IPS-15b (cell line): Measurements from ENCODE around the gene PCSK5.
"Not testable (repeated sequence)": the region's sequence is repeated elsewhere in the genome, so short reads cannot be mapped to it uniquely, and the experiment has no call there.

Experiments
- H3K27me3 ChIP-seq: one replicate; pipeline ENCODE4 v1.6.1; 2013; ENCODE audit warnings: low read length; ENCODE audit not compliant: control insufficient read depth, insufficient read depth
- H3K36me3 ChIP-seq: one replicate; pipeline ENCODE4 v1.6.1; 2013; ENCODE audit warnings: low read length; ENCODE audit not compliant: control insufficient read depth, insufficient read depth
- H3K4me1 ChIP-seq: one replicate; pipeline ENCODE4 v1.6.1; 2013; ENCODE audit warnings: mild to moderate bottlenecking, low read length; ENCODE audit not compliant: control insufficient read depth, insufficient read depth
- H3K4me3 ChIP-seq: one replicate; pipeline ENCODE4 v1.5.1; 2013; ENCODE audit warnings: low read depth, low read length
- H3K9ac ChIP-seq: one replicate; pipeline ENCODE4 v1.6.1; 2013; ENCODE audit warnings: low read depth, mild to moderate bottlenecking, low read length
- H3K9me3 ChIP-seq: one replicate; pipeline ENCODE4 v1.6.1; 2013; ENCODE audit warnings: mild to moderate bottlenecking, low read length; ENCODE audit not compliant: control insufficient read depth, insufficient read depth

Gene PCSK5

DNA sequence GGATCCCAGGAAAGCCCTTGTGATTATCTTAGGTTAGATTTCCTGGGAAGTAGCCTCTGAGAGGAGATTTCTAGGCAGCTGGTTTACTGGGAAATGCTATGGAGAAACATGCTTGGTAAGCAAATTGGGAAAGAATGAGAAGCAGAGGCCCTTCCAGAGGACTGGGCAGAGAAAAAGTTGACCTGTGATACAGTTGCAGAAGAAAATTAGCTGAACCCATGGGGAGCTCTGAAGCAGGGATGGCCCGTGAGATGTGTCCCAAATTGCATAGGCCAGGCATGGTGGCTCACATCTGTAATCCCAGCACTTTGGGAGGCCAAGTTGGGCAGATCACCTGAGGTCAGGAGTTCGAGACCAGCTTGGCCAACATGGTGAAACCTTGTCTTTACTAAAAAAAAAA lies 21.9 kb upstream of the PCSK5 start:
- not testable (repeated sequence) for H3K36me3 ChIP-seq, H3K4me3 ChIP-seq, H3K4me1 ChIP-seq, H3K9me3 ChIP-seq, H3K9ac ChIP-seq, H3K27me3 ChIP-seq

DNA sequence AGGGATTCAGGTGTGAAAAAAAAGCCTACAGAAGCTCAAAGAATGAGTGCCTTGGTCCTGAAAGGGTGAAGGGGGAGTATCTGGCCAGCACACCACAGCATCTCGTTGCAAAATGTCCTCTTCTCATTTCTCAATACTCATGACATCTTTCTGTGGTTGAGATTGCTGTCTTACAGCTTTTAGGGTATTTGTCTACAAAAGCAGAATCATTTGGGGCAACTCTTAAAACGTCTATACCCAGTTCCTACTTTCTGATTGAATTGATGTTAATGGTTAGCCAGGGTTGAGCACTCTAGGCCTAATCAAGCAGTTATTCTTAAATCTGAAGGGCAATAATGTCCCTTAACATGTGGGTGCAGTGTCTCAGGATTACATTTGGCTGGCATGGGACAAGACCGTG lies 21.2 kb upstream of the PCSK5 start:
- H3K4me1 ChIP-seq = no peaks in the 10 kb centered on the region
- no peak overlapping the region for H3K9ac ChIP-seq
- no peak overlapping the region for H3K4me3 ChIP-seq
- no peaks in the 10 kb centered on the region for H3K27me3 ChIP-seq
- no peaks in the 10 kb centered on the region for H3K36me3 ChIP-seq
- H3K9me3 ChIP-seq = no peaks in the 10 kb centered on the region

DNA sequence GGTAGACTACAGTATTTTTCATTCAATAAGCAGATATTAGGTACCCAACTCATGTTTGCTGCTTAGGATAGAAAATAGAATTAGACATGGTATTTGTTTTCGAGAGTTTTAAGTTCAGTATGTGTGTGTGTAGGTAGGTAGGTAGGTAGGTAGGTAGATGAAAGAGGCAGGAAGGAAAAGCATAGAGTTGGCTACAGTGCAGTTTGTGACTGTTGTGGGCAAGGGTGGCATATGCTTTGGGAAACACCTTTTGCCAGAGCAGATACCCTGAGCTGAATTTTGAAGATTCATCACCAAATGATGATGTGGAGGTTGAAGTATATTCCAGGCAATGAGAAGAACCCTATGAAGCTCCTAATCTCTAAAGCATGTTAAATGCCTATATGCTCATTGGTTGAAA lies 20.0 kb upstream of the PCSK5 start:
- Histone ChIP-seq H3K4me3 (no peak overlapping the region), H3K36me3 (no peaks in the 10 kb centered on the region), H3K27me3 (no peaks in the 10 kb centered on the region), H3K9ac (no peak overlapping the region), H3K4me1 (no peaks in the 10 kb centered on the region), H3K9me3 (no peaks in the 10 kb centered on the region)

DNA sequence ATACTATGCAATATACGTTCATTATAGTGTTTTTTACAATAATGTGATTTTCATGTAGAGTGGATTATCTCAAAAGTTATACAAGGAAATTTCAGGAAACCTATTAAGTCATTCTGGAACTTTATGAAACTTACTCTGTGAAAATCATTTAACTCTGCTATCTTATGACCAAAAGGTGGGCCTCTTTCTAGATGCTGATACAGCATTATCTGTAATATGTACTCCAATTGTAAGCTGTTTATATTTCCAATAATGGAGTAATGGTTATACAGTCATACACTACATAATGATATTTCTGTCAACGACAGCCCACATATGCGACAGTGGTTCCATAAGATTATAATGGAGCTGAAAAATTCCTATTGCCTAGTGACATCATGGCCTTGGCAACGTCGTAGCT lies 18.8 kb upstream of the PCSK5 start:
- Histone ChIP-seq H3K4me3 (no peak overlapping the region), H3K27me3 (no peaks in the 10 kb centered on the region), H3K9me3 (no peaks in the 10 kb centered on the region), H3K9ac (no peak overlapping the region), H3K36me3 (no peaks in the 10 kb centered on the region), H3K4me1 (no peaks in the 10 kb centered on the region)

DNA sequence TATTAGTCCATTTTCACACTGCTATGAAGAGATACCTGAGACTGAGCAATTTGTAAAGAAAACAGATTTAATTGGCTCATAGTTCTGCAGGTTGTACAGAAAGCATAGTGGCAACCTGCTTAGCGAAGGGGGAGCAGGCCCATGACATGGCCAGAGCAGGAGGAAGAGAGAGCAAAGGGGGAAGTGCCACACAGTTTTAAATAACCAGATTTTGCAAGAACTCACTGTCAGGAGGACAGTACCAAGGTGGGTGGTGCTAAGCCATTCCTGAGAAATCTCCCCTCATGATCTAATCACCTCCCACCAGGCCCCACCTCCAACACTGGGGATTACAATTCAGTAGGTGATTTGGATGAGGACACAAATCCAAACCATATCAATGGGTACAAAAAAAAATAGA lies 16.8 kb upstream of the PCSK5 start:
- Histone ChIP-seq H3K4me3 (no peak overlapping the region), H3K9me3 (no peaks in the 10 kb centered on the region)

DNA sequence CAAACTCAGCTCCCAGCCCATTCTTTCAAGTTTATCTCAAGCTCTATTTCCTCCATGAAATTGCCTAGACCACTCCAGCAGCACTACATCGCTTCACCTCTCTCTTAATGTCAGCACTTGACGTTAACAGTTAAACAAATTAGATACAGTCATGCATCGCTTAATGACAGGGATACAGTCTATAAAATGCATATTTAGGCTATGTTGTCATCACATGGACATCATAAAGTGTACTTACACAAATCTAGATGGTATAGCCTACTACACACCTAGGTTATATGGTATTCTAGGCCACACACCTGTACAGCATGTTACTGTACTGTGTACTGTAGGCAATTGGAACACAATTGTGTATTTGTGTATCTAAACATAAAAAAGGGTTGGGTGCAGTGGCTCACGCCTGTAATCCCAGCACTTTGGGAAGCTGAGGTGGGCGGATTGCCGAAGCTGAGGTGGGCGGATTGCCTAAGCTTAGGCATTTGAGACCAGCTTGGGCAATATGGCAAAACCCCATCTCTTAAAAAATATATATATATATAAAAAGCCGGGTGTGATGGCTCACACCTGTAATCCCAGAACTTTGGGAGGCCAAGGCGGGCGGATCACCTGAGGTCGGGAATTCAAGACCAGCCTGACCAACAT lies 13.4 kb upstream of the PCSK5 start:
- no peaks in the 10 kb centered on the region for H3K36me3 ChIP-seq
- H3K4me1 ChIP-seq = peaks cover 4% of the 10 kb centered on the region
- no peaks in the 10 kb centered on the region for H3K27me3 ChIP-seq
- no peaks in the 10 kb centered on the region for H3K9me3 ChIP-seq
- no peak overlapping the region for H3K9ac ChIP-seq
- no peak overlapping the region for H3K4me3 ChIP-seq

More for the DNA sequence above, 16.8 kb upstream of the PCSK5 start:
- H3K4me1 ChIP-seq = no peaks in the 10 kb centered on the region
- H3K36me3 ChIP-seq = no peaks in the 10 kb centered on the region
- H3K27me3 ChIP-seq = no peaks in the 10 kb centered on the region
- H3K9ac ChIP-seq = no peak overlapping the region

DNA sequence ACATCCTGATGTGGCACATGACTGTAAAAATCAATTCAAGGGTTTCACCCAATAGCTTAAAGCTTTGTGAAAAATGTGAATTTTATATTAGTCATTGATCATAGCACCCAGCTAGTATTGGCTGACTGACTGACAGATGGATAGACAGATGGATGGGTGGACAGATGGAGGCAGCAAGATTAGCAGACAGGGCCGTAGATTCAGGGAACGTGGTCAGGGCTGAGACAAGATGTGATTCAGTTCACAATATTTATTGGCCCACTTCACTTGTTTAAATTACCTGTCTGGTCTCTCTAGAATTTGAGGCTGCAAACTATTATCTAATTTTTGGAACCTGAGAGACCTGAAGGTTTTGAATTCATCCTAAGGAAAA lies 12.0 kb upstream of the PCSK5 start:
- Histone ChIP-seq H3K9ac (no peak overlapping the region), H3K36me3 (no peaks in the 10 kb centered on the region), H3K9me3 (no peaks in the 10 kb centered on the region), H3K4me3 (no peak overlapping the region), H3K27me3 (no peaks in the 10 kb centered on the region), H3K4me1 (peaks cover 4% of the 10 kb centered on the region)

DNA sequence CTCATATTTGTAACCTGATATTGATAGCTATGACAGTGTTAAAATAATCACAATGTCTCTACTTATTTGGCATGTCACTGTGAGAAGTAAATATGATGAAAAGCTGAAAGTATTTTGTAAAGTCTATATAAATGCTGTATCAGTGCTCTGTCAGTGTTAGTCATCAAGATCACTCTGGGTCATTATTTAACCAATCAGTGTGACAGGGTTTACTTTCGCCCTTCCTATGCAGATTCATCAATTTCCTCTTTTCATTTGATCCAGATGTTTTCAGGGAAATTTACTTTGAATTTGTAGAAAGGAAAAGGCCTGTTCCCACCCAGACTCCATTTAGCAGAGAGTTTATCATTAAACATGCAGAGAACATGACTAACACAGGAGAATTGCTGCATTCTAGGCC lies 9.9 kb upstream of the PCSK5 start:
- no peaks in the 10 kb centered on the region for H3K9me3 ChIP-seq
- H3K36me3 ChIP-seq = no peaks in the 10 kb centered on the region
- H3K27me3 ChIP-seq = no peaks in the 10 kb centered on the region
- H3K4me3 ChIP-seq = no peak overlapping the region
- H3K9ac ChIP-seq = no peak overlapping the region
- H3K4me1 ChIP-seq = peaks cover 4% of the 10 kb centered on the region

DNA sequence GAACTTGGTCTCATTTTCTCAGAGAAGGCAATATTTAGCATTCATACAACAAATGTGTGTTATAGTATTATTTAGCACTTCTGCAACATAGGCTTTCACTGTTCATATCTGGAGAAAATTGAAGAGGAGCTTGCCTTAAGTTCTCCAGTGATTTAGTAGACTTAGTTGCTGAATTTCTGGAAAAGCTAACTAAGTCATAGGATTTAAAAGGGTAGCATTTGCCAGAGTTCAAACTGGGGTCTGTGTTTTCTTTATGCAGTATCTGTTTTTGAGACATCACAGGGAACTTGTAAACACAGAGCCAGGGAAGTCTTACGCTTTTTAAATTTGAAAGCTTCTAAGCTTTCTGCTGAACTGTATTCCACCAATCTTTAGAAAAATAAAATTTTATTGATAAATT lies 8.7 kb upstream of the PCSK5 start:
- no peaks in the 10 kb centered on the region for H3K9me3 ChIP-seq

DNA sequence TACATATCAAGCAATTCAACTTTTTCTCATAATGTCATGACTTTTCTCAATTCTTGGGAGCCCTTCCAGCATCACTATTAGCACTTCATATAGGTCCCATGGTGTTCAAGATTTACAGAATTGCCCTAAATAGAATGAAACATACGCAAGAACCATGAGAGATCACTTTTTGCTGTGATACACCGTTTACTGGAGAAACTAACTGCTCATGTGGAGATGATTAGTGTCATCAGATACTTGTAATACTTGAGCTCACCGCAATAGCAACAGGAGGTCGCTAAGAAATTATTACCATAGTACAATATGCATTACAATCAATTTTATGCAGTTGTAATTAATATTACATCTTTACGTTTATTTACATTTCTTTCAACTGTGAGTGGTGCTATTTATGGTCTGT lies 4.8 kb upstream of the PCSK5 start:
- Histone ChIP-seq H3K9ac (no peak overlapping the region), H3K9me3 (no peaks in the 10 kb centered on the region), H3K36me3 (no peaks in the 10 kb centered on the region), H3K27me3 (peaks cover 15% of the 10 kb centered on the region), H3K4me3 (no peak overlapping the region), H3K4me1 (no peaks in the 10 kb centered on the region)

More for the DNA sequence above, 8.7 kb upstream of the PCSK5 start:
- H3K4me3 ChIP-seq = no peak overlapping the region
- peaks cover 4% of the 10 kb centered on the region for H3K4me1 ChIP-seq
- no peaks in the 10 kb centered on the region for H3K36me3 ChIP-seq
- no peaks in the 10 kb centered on the region for H3K27me3 ChIP-seq
- no peak overlapping the region for H3K9ac ChIP-seq

DNA sequence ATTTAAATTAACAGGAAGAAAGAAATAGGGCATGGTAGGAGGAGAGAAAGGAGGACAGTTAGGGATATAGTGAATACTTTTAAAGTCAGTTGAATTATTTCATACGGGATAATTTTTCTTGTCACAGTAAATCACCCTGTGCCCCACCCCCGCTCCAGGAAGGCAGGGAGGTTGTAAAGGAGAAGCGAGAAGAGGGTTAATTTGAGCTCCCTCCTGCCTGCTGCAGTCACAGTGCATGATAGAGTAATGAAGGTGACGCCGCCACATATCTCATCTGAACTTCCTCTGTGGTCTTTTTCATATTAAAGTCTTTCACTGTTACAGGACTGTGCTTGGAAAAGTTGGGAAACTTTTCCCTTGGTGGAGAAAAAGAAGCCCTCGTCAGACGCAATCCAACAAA lies 896 bp upstream of the PCSK5 start:
- Histone ChIP-seq H3K9ac (peak overlapping the region; percentile 48), H3K9me3 (no peaks in the 10 kb centered on the region), H3K27me3 (peaks cover 32% of the 10 kb centered on the region), H3K4me3 (peak overlapping the region; percentile 64), H3K36me3 (no peaks in the 10 kb centered on the region), H3K4me1 (peaks cover 16% of the 10 kb centered on the region)

DNA sequence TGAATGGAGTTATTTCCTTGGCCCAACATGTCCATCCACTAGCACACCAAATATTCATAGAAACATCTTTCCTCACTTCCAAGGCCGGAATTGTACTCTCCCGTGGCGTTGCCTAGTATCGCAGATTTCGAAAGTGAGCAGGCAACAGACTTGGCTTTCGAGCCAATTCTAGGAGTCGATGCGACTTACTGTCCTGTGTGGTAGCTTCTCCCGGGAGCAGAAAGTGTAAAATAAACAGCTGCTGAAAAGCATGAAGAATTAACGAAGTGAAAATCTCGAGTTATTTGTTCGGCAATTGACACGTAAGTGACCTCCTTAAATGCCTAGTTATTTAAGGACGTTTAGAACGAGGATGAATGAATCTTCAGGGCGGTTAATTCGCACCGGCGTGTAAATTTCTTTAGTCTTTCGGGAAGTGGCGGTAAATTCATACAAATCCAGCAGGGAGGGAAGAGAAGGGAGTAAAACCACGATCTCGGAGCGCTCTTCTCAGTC lies 449 bp upstream of the PCSK5 start:
- H3K36me3 ChIP-seq = no peaks in the 10 kb centered on the region
- peak overlapping the region; percentile 48 for H3K9ac ChIP-seq
- H3K27me3 ChIP-seq = peaks cover 32% of the 10 kb centered on the region
- H3K4me3 ChIP-seq = peak overlapping the region; percentile 64
- H3K4me1 ChIP-seq = peaks cover 16% of the 10 kb centered on the region
- H3K9me3 ChIP-seq = no peaks in the 10 kb centered on the region
